ENCODE measurements around the gene ALG6. TPM values are rescaled to one million over a fixed set of nuclear protein-coding genes. Genes with fewer than 3 reads are reported as not detected.
A peak's percentile ranks its signal among the peaks of the same experiment; 100 is the strongest.
"Not testable (repeated sequence)": the region's sequence is repeated elsewhere in the genome, so short reads cannot be mapped to it uniquely, and the experiment has no call there.

ALG6 gene
- total RNA-seq, 2 experiments from 2014 or later: 16.0 to 18.8 TPM

DNA sequence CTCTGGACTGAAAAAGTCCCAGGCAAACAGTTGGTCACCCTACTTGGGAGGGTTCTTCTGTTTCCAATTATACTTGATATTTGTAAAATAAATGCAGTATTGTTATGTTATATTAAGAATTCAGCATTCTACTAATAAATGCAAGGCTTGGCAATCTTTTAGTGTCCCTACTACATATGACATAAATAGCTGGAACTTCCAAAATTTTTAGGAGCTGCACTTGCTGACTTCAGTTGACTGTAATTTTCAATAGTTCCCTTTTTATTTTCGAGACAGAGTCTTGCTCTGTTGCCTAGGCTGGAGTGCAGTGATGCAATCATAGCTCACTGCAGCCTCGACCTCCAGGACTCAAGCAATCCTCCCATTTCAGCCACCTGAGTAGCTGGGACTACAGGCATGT is 25.0 kb upstream of the ALG6 start:
- no peak for DNase-seq
- Mint-ChIP-seq H3K36me3 (no peaks in the 10 kb centered on the region), H3K9me3 (no peaks in the 10 kb centered on the region), H3K27me3 (peaks cover 23% of the 10 kb centered on the region), H3K4me3 (no peak overlapping the region), H3K27ac (no peak overlapping the region), H3K4me1 (ENCODE audit: low read depth) (no peaks in the 10 kb centered on the region)
- CTCF ChIA-PET: no interaction called here
- POLR2A ChIA-PET: no interaction called here
- intact Hi-C loops (cut with micrococcal nuclease): no loop called here

DNA sequence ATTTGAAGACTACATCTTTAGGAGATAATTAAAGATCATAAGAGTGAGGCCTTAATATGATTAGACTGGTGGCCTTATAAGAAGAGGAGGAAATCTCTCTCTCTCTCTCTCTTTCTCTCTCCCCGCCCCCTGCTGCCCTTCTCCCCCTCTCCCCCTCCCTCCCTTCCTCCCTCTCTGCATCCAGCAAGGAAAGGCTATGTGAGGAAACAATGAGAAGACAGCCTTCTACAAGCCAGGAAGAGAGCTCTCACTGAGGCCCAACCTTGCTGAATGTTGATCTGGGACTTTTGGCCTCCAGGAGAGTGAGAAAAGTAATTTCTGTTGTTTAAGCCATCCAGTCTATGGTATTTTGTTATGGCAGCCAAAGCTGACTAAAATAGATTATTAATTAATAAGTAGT is 23.5 kb upstream of the ALG6 start:
- intact Hi-C loops (cut with micrococcal nuclease): no loop called here
- ChIA-PET POLR2A (no interaction called here), CTCF (no interaction called here)
- Mint-ChIP-seq H3K4me3 (no peak overlapping the region), H3K27me3 (peaks cover 23% of the 10 kb centered on the region), H3K4me1 (ENCODE audit: low read depth) (no peaks in the 10 kb centered on the region), H3K27ac (no peak overlapping the region), H3K36me3 (no peaks in the 10 kb centered on the region), H3K9me3 (no peaks in the 10 kb centered on the region)
- no peak for DNase-seq

GRCh38 chr1:63350320-63350719 is 17.1 kb upstream of the ALG6 start:
- CTCF ChIA-PET: interaction anchor here (1.7 kb wide), 1 partner anchor 11 kb away, joined by 5 read pairs; no protein-coding TSS in a partner anchor
- no peak overlapping the region for H3K27ac Mint-ChIP-seq
- H3K9me3 Mint-ChIP-seq: no peaks in the 10 kb centered on the region
- intact Hi-C loops (cut with micrococcal nuclease): no loop called here
- H3K4me3 Mint-ChIP-seq: no peak overlapping the region
- H3K4me1 Mint-ChIP-seq (ENCODE audit: low read depth): no peaks in the 10 kb centered on the region
- H3K36me3 Mint-ChIP-seq: no peaks in the 10 kb centered on the region
- no peak for DNase-seq
- POLR2A ChIA-PET: no interaction called here
- peaks cover 21% of the 10 kb centered on the region for H3K27me3 Mint-ChIP-seq

DNA sequence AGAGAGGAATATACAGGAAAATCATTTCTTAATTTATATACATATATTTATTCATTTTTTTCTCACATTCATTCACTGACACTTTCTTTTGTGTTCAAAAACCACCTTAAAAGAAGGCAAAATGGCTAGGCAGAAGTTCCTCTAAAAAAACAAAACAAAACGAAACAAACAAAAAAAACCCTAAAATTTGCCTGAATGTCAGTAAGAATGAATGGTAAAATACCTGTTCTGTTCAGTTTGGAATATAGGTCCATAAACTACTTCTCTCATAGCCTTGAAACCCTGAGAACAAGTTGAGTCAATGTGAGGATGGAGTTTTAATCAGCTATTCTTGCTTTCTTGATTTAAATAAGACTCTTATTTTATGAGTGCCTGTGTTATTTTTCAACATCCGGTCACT is 14.7 kb upstream of the ALG6 start:
- Mint-ChIP-seq H3K27ac (no peak overlapping the region), H3K36me3 (no peaks in the 10 kb centered on the region), H3K9me3 (no peaks in the 10 kb centered on the region), H3K27me3 (peaks cover 12% of the 10 kb centered on the region), H3K4me3 (no peak overlapping the region), H3K4me1 (ENCODE audit: low read depth) (no peaks in the 10 kb centered on the region)
- no peak for DNase-seq
- ChIA-PET POLR2A (no interaction called here), CTCF (no interaction called here)
- intact Hi-C loops (cut with micrococcal nuclease): no loop called here

DNA sequence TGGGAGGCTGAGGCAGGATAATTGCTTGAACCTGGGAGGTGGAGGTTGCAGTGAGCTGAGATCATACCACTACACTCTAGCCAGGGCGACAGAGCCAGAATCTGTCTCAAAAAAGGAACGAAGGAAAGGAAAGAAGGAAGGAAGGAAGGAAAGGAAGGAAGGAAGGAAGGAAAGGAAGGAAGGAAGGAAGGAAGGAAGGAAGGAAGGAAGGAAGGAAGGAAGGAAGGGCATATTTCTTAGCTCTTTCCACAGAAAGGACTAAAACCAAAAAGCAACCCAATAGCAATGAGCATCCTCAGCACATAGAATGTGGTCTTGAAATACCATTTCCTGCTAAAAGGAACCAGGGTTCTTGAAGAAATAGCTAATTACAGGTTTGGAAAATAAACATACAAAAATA is 11.2 kb upstream of the ALG6 start:
- H3K4me3 Mint-ChIP-seq; H3K27ac Mint-ChIP-seq; H3K4me1 Mint-ChIP-seq (ENCODE audit: low read depth); DNase-seq; H3K36me3 Mint-ChIP-seq; intact Hi-C loops (cut with micrococcal nuclease); H3K9me3 Mint-ChIP-seq: not testable (repeated sequence)
- POLR2A ChIA-PET: interaction anchor here (0.6 kb wide), 1 partner anchor 165 kb away, joined by 4 read pairs; no protein-coding TSS in a partner anchor
- H3K27me3 Mint-ChIP-seq: peaks cover 20% of the 10 kb centered on the region
- CTCF ChIA-PET: interaction anchor here (0.7 kb wide), 1 partner anchor 29 kb away, joined by 3 read pairs; no protein-coding TSS in a partner anchor

DNA sequence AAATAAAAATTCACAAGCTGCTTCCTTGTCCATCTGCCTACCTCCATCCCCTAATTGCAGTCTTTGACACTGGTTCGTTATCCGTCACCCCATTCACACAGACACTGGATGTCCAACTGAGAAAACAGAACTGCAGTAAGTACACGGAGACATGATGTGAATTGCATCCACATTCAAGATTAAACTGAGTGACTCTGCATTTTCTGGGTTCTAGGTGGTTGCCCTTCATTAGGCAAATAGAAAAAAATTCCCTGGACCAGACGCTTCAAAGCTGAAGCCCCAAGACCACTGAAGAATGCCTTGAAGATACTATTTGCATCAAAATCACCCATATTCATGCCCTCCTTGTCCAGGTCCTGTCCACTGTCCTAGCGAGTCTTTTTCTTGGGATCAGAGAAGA is 7.9 kb upstream of the ALG6 start:
- DNase-seq: no peak
- H3K4me1 Mint-ChIP-seq (ENCODE audit: low read depth): no peaks in the 10 kb centered on the region
- H3K36me3 Mint-ChIP-seq: no peaks in the 10 kb centered on the region
- H3K4me3 Mint-ChIP-seq: no peak overlapping the region
- H3K27me3 Mint-ChIP-seq: peaks cover 19% of the 10 kb centered on the region
- POLR2A ChIA-PET: no interaction called here
- CTCF ChIA-PET: interaction anchor here (0.8 to 1.0 kb wide), 2 partner anchors 20 to 31 kb away, joined by 3 to 4 read pairs; no protein-coding TSS in a partner anchor
- H3K9me3 Mint-ChIP-seq: no peaks in the 10 kb centered on the region
- H3K27ac Mint-ChIP-seq: no peak overlapping the region
- intact Hi-C loops (cut with micrococcal nuclease): no loop called here

- no peaks in the 10 kb centered on the region for H3K9me3 Mint-ChIP-seq
- H3K27me3 Mint-ChIP-seq: peaks cover 13% of the 10 kb centered on the region
- no peak overlapping the region for H3K27ac Mint-ChIP-seq
- intact Hi-C loops (cut with micrococcal nuclease): no loop called here
- DNase-seq: no peak
- H3K4me1 Mint-ChIP-seq (ENCODE audit: low read depth): peaks cover 6% of the 10 kb centered on the region
- no peak overlapping the region for H3K4me3 Mint-ChIP-seq
- ChIA-PET CTCF (interaction anchor here (1.5 kb wide), 1 partner anchor 11 kb away, joined by 5 read pairs; no protein-coding TSS in a partner anchor), POLR2A (no interaction called here)
- H3K36me3 Mint-ChIP-seq: no peaks in the 10 kb centered on the region
These were observed 5.4 kb upstream of the ALG6 start for GRCh38 chr1:63362073-63362472.

- no peak for DNase-seq
- POLR2A ChIA-PET: no interaction called here
- no peaks in the 10 kb centered on the region for H3K9me3 Mint-ChIP-seq
- peaks cover 8% of the 10 kb centered on the region for H3K4me1 Mint-ChIP-seq (ENCODE audit: low read depth)
- CTCF ChIA-PET: no interaction called here
- no peaks in the 10 kb centered on the region for H3K36me3 Mint-ChIP-seq
- H3K27ac Mint-ChIP-seq: no peak overlapping the region
- intact Hi-C loops (cut with micrococcal nuclease): no loop called here
- H3K4me3 Mint-ChIP-seq: no peak overlapping the region
- H3K27me3 Mint-ChIP-seq: peaks cover 13% of the 10 kb centered on the region
These were observed 4.8 kb upstream of the ALG6 start for GRCh38 chr1:63362578-63362977.

- CTCF ChIA-PET: no interaction called here
- Mint-ChIP-seq H3K27me3 (peaks cover 13% of the 10 kb centered on the region), H3K27ac (no peak overlapping the region), H3K9me3 (no peaks in the 10 kb centered on the region), H3K4me3 (no peak overlapping the region), H3K4me1 (ENCODE audit: low read depth) (peaks cover 10% of the 10 kb centered on the region), H3K36me3 (no peaks in the 10 kb centered on the region)
- intact Hi-C loops (cut with micrococcal nuclease): no loop called here
- DNase-seq: no peak
- POLR2A ChIA-PET: no interaction called here
These were observed 4.4 kb upstream of the ALG6 start for GRCh38 chr1:63363014-63363413.

- Mint-ChIP-seq H3K9me3 (no peaks in the 10 kb centered on the region), H3K27ac (peak overlapping the region; percentile 69), H3K36me3 (peaks cover 13% of the 10 kb centered on the region), H3K4me1 (ENCODE audit: low read depth) (peaks cover 21% of the 10 kb centered on the region), H3K4me3 (peak overlapping the region; percentile 69), H3K27me3 (peaks cover 3% of the 10 kb centered on the region)
- CTCF ChIA-PET: no interaction called here
- DNase-seq: no peak
- intact Hi-C loops (cut with micrococcal nuclease): loop anchor here (1.0 to 5.0 kb wide), 5 partner anchors 44 to 931 kb away; partner anchors contain the start of genes ATG4C and FOXD3
- POLR2A ChIA-PET: no interaction called here
These were observed 566 bp upstream of the ALG6 start for GRCh38 chr1:63366908-63367214.

DNA sequence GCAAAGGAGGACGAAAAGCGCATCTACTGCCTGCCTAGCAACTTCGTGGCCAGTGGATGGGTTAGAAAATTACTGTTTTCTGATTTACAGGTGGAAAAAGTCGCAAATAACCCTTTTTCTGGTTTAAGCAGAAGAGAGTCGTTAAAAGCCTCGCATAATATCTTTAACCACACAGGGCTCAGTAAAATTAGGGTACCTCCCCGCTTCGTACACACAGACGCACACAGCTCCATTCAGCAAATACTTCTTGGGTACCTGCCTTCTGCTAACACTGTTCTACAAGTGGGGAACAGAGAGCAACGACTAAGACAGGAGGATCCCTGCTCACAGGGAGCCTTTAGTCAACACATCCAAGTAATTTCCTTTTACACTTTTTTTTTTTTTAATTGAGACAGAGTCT is 704 bp downstream of the ALG6 start:
- ChIA-PET POLR2A (interaction anchor here (0.9 kb wide), 2 partner anchors 19 to 156 kb away, joined by 3 read pairs; partner anchors contain the start of gene EFCAB7), CTCF (no interaction called here)
- intact Hi-C loops (cut with micrococcal nuclease): loop anchor here (5.0 kb wide), 1 partner anchor 586 kb away; the partner anchor contains the start of gene ATG4C
- H3K4me1 Mint-ChIP-seq (ENCODE audit: low read depth): peaks cover 21% of the 10 kb centered on the region
- H3K9me3 Mint-ChIP-seq: no peaks in the 10 kb centered on the region
- H3K27ac Mint-ChIP-seq: peak overlapping the region; percentile 74
- H3K4me3 Mint-ChIP-seq: peak overlapping the region; percentile 97
- H3K27me3 Mint-ChIP-seq: peaks cover 2% of the 10 kb centered on the region
- DNase-seq: no peak
- H3K36me3 Mint-ChIP-seq: peaks cover 15% of the 10 kb centered on the region

- CTCF ChIA-PET: interaction anchor here (1.5 kb wide), 1 partner anchor 20 kb away, joined by 4 read pairs; no protein-coding TSS in a partner anchor
- Mint-ChIP-seq H3K4me1 (ENCODE audit: low read depth) (peaks cover 24% of the 10 kb centered on the region), H3K9me3 (no peaks in the 10 kb centered on the region), H3K27me3 (no peaks in the 10 kb centered on the region), H3K27ac (no peak overlapping the region), H3K36me3 (peaks cover 30% of the 10 kb centered on the region), H3K4me3 (no peak overlapping the region)
- DNase-seq: no peak
- intact Hi-C loops (cut with micrococcal nuclease): no loop called here
- POLR2A ChIA-PET: no interaction called here
These were observed 12.2 kb downstream of the ALG6 start for GRCh38 chr1:63379583-63379982.

DNA sequence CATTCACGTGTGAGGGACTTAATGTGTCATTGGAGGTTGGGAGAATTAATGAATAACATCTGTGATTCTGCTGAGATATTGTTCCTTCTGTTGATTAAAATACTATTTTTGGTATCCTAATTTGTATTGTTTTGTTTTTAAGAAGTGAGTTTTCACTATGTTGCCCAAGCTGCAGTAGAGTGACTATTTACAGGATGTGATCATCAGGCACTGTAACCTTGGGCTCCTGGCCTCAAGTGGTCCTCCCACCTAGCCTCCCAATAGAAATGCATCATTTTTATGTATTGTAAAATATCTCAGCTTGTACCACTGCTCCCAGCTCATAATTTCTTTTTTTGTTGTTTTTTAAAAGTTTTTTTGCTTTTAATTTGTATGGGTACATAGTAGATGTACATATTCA is 14.3 kb downstream of the ALG6 start:
- ChIA-PET POLR2A (no interaction called here), CTCF (no interaction called here)
- Mint-ChIP-seq H3K4me1 (ENCODE audit: low read depth) (peaks cover 40% of the 10 kb centered on the region), H3K36me3 (peaks cover 29% of the 10 kb centered on the region), H3K27ac (no peak overlapping the region), H3K9me3 (no peaks in the 10 kb centered on the region), H3K4me3 (no peak overlapping the region), H3K27me3 (no peaks in the 10 kb centered on the region)
- DNase-seq: no peak
- intact Hi-C loops (cut with micrococcal nuclease): no loop called here

Measured in activated CD4-positive, alpha-beta memory T cell treated with anti-CD3 and anti-CD28 coated beads for 36 hours (primary cell).